Right ventricle myocardium inferior (tissue), 1 donor: Measurements from ENCODE around the gene ACOT2. TPM values are rescaled to one million over a fixed set of nuclear protein-coding genes. Genes with fewer than 3 reads are reported as not detected.
"Not testable (repeated sequence)": the region's sequence is repeated elsewhere in the genome, so short reads cannot be mapped to it uniquely, and the experiment has no call there.

Experiments used
- ATAC-seq: fragments of 200-7000 bp; cut with Tn5 transposase; one replicate; pipeline ENCODE4 v1.9.1; 2020; ENCODE audit warnings: mild to moderate bottlenecking, moderate library complexity
- DNase-seq: peaks from one replicate; pipeline ENCODE4 v3.0.0; 2021; ENCODE audit errors: missing footprints
- intact Hi-C: fragments of 100-400 bp; cut with DNase I; formaldehyde crosslinking; loops from one replicate; pipeline ENCODE4 v1.11.0; 2022
- total RNA-seq: library from RNA; stranded (reverse); fragmentation: NEBNext Ultra II Directional; extraction: Animal tissue kit (Norgen Biotek cat#: 25700); gene quantifications from one replicate; pipeline ENCODE4 v1.2.1, GENCODE V29; 2021
- donor health status: DM: no; HTN: yes; CAD: no; lungs with severe emphysema.

Gene ACOT2
- total RNA-seq, 1 donor from 2014 or later, result 232 TPM

DNA sequence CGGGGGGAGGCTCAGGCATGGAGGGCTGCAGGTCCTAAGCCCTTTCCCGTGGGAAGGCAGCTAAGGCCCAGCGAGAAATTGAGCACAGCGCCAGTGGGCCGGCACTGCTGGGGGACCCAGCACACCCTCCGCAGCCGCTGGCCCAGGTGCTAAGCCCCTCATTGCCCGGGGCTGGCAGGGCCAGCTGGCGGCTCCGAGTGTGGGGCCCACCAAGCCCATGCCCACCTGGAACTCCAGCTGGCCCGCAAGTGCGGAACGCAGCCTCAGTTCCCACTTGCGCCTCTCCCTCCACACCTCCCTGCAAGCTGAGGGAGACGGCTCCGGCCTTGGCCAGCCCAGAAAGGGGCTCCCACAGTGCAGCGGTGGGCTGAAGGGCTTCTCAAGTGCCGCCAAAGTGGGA lies 2.6 kb upstream of the ACOT2 start:
- ATAC-seq, DNase-seq: not testable (repeated sequence)
- intact Hi-C loops, result loop anchor here (5.0 kb wide), 1 partner anchor 39 kb away; no protein-coding TSS in a partner anchor

DNA sequence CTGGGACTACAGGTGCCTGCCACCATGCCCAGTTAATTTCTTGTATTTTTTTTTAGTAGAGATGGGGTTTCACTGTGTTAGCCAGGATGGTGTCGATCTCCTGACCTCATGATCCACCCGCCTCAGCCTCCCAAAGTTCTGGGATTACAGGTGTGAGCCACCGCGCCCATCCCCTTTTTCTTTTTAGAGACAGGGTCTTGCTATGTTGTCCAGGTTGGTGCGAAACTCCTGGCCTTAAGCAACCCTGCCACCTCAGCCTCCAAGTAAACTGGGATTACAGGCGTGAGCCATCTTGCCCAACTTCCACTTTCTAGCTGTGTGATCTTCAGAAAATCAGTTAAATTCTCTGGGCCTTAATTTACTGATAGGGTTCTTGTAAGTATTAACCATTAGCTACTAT lies 2.1 kb upstream of the ACOT2 start:
- ATAC-seq, DNase-seq: not testable (repeated sequence)
- intact Hi-C loops, result loop anchor here (5.0 kb wide), 1 partner anchor 40 kb away; no protein-coding TSS in a partner anchor

GRCh38 chr14:73567358-73567757 lies 1.7 kb upstream of the ACOT2 start:
- DNase-seq (no peak), ATAC-seq (no peak)
- intact Hi-C loops, result loop anchor here (5.0 kb wide), 1 partner anchor 40 kb away; no protein-coding TSS in a partner anchor

- no peak for ATAC-seq
- DNase-seq, result no peak
- intact Hi-C loops, result loop anchor here (5.0 kb wide), 1 partner anchor 41 kb away; no protein-coding TSS in a partner anchor
These were observed 795 bp upstream of the ACOT2 start for GRCh38 chr14:73567951-73568885.

- intact Hi-C loops, result loop anchor here (5.0 kb wide), 1 partner anchor 42 kb away; no protein-coding TSS in a partner anchor
- ATAC-seq, DNase-seq: not testable (repeated sequence)
These were observed 178 bp upstream of the ACOT2 start for GRCh38 chr14:73568886-73569184.

- ATAC-seq, result peak; percentile 64
- peak; percentile 75 for DNase-seq
- intact Hi-C loops, result loop anchor here (5.0 kb wide), 1 partner anchor 64 kb away; no protein-coding TSS in a partner anchor
These were observed 1.9 kb downstream of the ACOT2 start for GRCh38 chr14:73570913-73571312.

DNA sequence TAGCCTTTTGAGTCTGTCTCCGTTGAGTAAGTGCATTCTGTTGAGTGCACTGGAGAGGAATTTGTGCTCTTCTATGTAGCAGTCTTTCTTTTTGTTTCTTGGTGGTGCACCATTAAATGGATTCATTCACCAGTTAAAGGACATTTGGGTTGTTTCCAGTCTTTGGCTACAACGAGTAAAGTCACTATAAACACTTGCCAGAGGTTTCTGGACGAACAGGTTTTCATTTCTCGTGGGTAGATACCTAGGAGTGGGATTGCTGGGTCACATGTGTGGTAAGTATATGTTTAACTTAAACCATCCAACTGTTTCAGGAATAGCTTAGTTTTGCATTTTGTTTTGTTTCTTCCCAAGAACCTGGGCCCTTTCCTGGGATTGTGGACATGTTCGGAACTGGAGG lies 4.0 kb downstream of the ACOT2 start:
- intact Hi-C loops, result loop anchor here (5.0 kb wide), 1 partner anchor 66 kb away; no protein-coding TSS in a partner anchor
- not testable (repeated sequence) for ATAC-seq, DNase-seq

DNA sequence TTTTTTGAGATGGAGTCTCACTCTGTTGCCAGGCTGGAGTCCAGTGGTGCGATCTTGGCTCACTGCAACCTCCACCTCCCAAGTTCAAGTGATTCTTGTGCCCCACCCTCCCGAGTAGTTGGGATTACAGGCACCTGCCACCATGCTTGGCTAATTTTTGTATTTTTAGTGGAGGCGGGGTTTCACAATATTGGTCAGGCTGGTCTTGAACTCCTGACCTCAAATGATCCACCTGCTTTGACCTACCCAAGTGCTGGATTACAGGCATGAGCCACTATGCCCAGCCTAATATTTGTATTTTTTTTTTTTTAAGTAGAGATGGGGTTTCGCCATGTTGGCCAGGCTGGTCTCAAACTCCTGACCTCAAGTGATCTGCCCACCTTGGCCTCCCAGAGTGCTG lies 4.7 kb downstream of the ACOT2 start:
- not testable (repeated sequence) for ATAC-seq, DNase-seq
- intact Hi-C loops, result loop anchor here (5.0 kb wide), 1 partner anchor 66 kb away; no protein-coding TSS in a partner anchor

- intact Hi-C loops, result loop anchor here (5.0 kb wide), 1 partner anchor 67 kb away; no protein-coding TSS in a partner anchor
These were observed 5.2 kb downstream of the ACOT2 start for GRCh38 chr14:73574251-73574650.

GRCh38 chr14:73576391-73576790 lies 7.4 kb downstream of the ACOT2 start:
- no peak for ATAC-seq
- intact Hi-C loops, result no loop called here
- no peak for DNase-seq

More at GRCh38 chr14:73574251-73574650, 5.2 kb downstream of the ACOT2 start:
- ATAC-seq, DNase-seq: not testable (repeated sequence)

- DNase-seq, intact Hi-C loops: not testable (repeated sequence)
- peak; percentile 85 for ATAC-seq
These were observed 8.2 kb downstream of the ACOT2 start for GRCh38 chr14:73577214-73577613.

DNA sequence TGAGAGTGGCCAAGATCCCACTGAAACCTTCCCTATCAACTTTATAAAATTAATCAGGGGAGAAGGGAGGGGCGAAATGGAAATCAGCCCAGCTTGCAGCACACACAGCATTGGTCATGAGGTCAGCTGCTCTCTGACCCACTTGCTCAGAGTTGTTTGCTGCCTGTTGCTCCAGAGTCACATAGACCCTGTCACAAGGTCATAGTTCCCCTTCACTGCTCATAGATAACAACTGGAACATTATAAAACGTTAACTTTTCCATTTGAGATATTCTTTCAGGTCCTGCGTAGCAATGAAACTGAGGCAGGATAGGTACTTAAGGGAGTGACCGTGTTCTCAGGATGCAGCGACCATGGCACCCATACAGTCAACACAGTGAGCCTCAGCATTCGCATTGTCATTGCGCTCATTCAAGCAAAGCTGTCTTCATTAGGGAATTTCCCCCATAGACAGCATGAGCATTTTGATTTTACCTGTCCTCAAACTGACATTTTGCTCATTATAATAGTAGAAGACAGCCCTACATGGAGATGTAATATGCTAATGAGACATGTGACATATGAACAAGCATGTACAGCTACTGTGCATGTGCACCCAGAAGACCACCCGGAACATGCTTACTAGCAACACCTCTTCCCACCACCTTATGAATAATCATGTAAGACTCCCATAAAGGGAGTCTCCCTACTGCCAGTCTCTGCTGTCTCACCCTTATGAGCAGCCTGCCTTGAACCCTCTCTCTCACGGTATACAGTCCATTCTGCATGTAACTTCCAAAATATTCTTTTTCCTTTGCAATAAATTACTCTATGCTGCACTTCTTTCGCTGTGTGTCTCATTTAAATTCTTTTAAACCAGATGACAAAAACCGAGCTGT lies 13.3 kb downstream of the ACOT2 start:
- ATAC-seq, DNase-seq, intact Hi-C loops: not testable (repeated sequence)

DNA sequence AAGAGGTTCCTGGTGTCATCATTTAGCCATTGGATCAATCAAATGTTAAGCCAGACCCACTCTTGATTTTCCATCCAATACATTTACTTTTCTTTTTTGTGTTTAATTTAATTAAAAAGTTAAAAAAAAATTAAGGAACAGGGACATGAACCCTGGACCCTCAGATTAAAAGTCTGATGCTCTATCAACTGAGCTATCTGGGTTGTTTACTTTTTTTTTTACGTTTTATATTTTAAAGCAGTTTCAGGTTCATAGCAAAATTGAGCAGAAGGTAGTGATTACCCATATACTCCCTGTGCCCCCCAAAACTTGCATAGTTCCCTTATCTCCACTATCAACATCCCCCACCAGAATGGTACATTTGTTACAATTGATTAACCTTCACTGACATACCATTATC lies 19.7 kb downstream of the ACOT2 start:
- intact Hi-C loops, result no loop called here
- ATAC-seq (no peak), DNase-seq (no peak)

GRCh38 chr14:73589116-73589515 lies 20.1 kb downstream of the ACOT2 start:
- intact Hi-C loops, result no loop called here
- DNase-seq, result no peak
- no peak for ATAC-seq

GRCh38 chr14:73590673-73591004 lies 21.6 kb downstream of the ACOT2 start:
- DNase-seq, intact Hi-C loops, ATAC-seq: not testable (repeated sequence)

- peak; percentile 74 for DNase-seq
- ATAC-seq, result peak; percentile 87
- intact Hi-C loops, result no loop called here
These were observed 22.9 kb downstream of the ACOT2 start, which contains the start of gene ACOT4 for GRCh38 chr14:73591690-73592449. Gene ACOT4, plus strand, starts transcription at chr14:73591873. Its CDS starts 87 bp downstream, at chr14:73591960.

DNA sequence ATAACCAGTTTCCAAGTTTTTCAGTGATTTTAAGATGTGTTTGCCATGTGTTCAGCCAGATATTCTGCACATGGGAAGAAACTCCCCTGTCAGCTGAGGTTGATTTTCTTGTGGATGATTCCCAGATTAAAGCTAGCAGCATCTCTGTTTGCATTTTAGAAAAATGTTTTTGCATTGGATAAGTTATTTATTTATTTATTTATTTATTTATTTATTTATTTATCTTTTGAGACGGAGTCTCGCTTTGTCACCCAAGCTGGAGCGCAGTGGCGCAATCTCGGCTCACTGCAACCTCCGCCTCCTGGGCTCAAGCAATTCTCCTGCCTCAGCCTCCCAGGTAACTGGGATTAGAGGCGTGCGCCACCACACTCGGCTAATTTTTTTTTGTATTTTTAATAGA lies 25.5 kb downstream of the ACOT2 start:
- DNase-seq (no peak), ATAC-seq (no peak)
- intact Hi-C loops, result no loop called here

GRCh38 chr14:73599499-73599898 lies 30.5 kb downstream of the ACOT2 start:
- DNase-seq (no peak), ATAC-seq (no peak)
- intact Hi-C loops, result no loop called here
